ENCODE results near the gene KCNQ5.

KCNQ5 gene

DNA sequence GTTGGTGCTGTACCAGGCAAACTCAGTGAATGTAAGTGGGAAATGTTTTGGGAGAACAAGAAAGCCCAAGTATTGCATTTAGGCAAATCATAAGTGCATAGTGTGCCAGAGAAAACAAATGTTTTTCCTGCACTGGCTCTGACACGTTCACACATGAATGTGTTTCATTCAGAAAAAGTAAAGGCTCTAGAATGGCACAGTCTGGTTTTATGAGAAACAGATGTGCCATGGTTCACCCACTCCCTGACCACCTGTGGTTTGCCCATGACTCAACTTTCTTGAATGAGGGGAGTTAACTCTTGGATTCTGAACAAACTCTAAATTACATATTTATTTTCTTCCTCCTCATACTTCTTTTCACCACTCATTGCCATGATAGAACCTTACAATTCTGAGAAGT is 126.9 kb downstream of the KCNQ5 start:
- FAIRE-seq: no peak

DNA sequence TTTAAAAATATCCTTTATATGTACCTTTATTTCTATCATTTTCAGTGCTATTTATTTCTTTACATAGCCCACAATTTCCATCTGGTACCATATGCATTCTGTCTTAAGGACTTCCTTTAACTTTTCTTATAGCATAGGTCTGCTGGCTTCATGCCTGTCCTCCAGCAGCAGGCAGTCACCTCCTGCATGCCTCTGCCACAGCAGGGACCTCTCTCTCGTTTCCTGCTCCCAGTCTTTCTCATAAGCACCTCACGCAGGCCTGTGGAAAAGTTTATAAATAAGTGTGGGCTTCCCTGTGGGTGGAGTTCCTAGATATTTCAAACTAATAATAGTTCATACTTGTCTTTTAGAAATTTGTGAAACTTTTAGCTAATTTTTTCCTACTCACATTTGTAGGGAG is 133.9 kb downstream of the KCNQ5 start:
- no peak for FAIRE-seq

DNA sequence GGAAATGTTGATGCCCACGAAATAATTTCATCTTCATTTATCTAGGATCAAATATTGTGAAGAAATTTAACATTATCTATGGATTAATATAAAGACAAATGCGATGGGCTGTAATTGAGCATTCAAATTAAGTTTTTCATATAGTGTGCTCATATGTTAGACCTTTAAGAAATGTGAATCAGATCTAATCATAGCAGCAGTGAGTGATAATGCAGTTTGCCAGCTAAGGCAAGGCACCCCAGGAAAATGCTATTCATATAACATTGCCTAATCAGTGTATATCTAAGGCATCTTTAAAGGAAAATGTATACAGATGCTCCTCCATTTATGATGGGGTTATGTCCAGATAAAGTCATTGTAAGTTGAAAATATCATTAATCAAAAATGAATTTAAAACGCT is 135.2 kb downstream of the KCNQ5 start:
- FAIRE-seq: no peak

DNA sequence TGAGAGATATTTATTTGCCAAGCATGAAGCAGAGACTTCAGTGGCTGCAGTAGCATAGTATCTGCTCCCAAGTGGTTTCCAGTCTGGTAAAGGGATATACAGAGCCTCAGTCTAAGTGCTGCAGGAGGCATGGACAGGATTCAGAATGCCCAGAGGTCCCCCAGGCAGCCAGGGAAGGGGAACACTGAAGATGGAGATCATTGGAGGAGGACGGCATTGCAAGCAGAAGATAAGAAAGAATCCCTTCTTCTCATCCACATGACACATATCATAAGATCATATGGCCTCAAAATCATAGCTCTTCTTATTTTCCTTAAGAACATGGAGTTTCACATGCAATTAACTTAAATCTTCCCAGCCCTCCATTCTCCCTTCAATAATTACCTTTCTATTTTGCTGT is 136.1 kb downstream of the KCNQ5 start:
- FAIRE-seq: no peak

DNA sequence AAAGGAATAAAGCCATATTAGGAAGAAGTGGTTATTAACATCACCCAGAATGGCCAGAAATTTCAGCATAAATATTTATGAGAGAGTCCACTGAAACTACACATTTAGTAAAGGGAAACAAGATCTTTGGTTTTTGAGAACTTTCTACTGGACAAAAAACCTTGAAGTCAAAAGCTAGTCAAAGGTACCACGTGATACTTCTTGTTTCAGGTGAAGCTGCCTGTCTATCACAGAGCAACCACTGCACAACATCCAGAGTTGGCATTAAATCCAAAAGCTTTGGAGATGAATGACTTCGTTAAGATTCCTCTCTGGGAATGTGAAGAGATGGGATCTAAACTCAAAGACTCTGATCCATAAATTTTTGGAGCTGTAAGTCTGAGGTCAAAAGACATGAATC is 137.0 kb downstream of the KCNQ5 start:
- FAIRE-seq: no peak

DNA sequence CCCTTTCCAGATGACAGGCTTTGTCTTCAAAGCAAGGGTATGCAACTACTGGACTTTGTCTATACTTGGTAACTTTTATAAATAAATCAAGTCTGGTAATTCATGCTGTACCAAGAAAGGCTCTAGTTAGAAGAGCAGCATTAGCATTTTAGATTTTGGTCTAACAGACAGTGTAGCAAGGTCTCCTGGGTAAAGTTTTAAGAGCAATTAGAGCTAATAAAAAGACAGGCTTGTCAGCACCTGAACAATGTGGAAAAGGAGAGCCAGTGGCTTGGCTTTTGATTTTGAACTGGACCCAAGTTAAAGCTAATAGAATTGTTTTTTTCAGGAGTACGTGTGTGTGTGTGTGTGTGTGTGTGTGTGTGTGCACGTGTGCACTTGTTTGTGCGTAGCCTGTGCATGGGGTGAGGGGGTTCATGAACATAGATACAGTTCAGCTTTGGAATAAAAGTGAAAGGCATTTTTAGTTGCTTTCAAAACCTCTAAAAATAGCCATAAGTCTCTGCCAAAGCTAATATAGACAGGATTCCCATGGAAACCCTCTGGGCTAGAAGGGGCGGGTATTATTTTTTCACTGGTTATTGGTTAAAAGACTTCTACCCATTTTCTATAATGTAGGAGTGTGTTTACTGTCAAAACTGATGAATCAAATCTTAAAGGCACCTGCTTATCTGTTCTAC is 138.4 kb downstream of the KCNQ5 start:
- no peak for FAIRE-seq

DNA sequence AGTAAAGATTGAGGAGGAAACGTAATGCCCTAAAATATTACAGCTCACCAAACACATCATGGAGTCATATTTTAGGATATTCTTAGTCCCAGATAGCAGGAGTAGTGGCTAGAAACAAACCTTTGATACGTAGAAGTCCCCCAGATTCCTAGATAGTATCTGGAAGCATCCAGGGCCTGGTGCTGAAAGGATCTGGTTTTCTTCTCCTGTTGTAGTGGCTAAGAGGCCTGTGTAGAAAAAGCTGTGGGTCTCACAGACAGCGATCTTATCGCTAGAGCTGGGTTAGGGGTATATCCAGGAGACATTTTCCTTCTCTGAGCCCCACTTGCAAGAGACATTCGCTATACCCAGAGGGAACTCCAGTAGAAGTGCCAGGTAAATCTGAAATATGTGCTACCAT is 139.9 kb downstream of the KCNQ5 start:
- FAIRE-seq: no peak

DNA sequence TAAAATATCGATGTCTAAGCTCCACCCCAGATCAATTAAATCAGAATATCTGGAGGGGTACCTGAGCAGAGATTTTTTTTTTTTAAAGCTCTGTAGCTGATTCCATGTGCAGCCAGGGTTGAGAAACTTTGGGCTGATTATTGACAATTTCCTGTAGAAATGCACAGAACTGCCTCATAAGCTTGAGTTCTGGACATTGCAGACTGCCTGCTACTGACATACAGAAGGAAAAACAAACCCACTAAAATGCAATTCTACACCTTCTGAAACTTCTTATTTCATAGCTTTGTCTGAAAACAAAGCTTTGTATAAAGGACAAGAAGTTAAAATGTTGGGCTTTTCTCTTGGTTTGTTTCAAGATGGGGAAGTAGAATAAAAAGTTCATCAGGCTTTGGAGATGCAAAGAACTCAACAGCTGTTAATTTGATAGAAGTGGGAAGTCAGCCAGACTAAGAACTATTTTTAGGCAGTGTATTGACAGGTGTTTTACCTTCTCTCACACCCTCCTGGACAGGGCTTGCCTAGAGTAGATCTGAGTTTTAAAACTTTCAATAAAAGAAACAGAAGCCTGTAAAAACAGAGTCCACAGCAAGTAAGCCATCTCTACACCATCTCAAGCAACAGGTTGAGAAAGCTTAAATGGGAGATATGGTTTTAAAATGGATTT is 147.7 kb downstream of the KCNQ5 start:
- no peak for FAIRE-seq

DNA sequence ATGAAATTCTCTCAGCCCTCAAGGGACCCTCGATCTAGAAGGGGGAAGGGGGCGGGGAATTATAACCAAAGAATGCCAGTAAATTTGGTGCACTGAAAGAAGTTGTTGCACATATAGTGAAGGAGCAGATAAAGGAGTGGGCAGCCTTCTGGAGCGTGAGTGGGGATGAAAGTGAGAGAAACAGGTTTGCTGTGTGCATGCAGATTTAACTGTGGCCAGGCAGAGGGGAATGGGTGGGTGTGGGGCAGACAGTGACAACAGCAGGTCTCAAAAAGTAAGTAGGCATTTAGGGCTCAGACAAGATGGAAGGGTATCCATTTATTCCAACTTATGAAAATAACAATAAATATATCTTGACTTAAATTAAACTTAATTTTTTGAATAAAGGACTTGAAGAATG is 149.1 kb downstream of the KCNQ5 start:
- FAIRE-seq: no peak

DNA sequence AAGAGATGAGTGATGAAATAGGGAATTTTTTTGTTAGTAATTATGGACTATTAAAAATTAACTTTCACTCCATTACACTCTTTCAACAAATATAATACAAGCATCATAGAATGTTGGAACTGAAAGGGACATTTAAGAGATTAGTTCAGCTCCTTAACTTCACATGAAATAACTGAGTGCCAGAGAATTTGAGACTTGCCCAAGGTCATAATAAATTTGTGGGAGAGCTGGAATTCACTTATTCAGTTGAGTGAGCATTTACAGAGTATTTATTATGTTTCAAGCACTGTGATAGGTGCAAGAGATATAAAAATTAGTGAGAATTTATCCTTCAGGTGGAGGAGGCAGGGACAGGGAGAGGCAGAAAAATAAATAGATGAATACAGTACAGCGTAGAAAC is 154.6 kb downstream of the KCNQ5 start:
- no peak for FAIRE-seq

DNA sequence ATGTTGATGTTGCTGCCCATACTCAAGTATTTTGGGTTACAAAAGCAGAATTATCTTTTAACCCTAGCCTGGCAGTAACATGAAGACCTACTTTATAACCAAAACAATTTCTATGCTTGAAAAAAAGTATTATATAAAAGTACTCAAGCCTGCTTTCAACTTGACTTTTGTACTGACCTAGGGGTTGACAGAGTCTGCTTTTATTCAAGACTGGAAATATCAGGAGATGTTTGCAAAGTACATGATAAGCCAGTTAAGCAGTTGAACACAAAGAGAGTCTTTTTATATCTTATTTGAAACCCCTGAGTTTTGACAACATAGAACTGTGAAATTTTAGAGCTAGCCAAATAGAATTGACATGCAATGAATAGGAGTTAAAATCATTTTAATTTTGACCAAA is 159.8 kb downstream of the KCNQ5 start:
- FAIRE-seq: no peak

DNA sequence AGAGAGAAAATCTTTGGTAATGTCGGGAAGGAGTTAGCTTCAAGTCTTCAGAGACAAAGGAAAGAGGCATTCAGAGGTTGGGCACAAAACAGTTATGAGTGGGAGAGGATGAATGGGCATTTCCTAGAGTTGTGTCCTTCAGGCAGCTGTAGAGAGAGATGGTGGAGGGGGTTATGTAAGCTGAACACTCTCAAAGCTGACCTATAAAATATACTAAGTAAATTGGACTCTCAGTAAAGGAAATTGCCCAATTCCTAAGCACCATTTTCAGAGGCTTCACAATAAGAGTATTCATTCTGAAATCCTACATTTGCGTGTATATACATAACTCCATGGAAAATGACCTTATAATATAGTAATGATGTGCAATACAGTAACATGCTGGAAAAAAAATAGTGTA is 161.2 kb downstream of the KCNQ5 start:
- no peak for FAIRE-seq

DNA sequence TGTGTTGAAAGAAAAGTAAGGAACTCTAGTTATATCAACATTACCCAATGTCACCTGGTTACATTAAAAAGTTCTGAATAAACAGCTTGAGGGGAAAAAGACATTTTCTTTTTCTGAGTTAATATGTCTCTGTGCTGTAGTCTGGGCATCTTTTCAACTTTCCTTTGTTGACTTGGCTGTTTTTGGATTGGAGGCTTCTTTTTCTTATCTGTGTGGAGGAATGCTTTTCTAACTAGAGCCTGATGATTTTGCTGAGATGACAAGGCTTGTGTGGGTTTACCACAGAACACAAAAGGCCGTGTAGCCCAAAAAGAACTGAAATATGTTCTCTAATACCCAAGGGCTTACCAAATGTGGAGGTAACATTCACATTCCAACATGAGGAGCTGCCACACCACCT is 161.8 kb downstream of the KCNQ5 start:
- no peak for FAIRE-seq

DNA sequence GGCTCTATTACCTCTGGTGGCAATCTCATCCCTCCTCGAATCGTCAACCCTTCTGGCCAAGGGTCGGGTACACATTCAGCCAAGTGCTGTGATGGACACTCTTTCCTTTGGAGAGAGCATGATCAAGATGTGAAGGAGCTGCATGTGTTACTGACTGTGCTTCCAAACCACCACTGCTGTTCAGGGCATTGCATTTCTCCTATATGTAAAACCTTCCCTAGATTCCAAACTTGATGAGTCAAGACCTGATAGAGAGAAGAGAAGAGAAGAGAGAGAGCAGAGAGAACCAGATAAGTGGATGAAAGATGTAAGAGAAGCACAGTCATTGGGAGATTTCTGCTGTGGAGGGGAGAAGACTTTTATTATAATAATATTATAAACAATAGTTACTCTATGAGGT is 162.2 kb downstream of the KCNQ5 start:
- FAIRE-seq: no peak

DNA sequence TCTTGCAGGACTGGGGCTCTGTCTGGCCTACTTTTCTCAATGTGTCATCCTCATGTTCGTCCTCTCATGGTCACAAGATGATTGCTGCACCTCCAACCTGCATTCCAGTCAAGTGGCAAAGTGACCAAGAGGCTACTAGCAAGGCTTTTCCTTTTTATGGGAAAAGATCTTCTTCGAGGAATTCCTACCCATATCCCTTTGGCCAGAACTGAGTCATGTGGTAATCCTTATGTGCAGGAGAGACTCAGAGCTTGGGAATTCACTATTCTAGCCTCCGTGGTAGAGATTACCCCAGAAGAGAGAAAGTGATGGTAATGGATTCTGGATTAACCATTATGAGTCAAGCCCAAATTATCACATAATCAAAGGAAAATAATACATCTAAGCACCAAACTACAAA is 162.7 kb downstream of the KCNQ5 start:
- FAIRE-seq: no peak

DNA sequence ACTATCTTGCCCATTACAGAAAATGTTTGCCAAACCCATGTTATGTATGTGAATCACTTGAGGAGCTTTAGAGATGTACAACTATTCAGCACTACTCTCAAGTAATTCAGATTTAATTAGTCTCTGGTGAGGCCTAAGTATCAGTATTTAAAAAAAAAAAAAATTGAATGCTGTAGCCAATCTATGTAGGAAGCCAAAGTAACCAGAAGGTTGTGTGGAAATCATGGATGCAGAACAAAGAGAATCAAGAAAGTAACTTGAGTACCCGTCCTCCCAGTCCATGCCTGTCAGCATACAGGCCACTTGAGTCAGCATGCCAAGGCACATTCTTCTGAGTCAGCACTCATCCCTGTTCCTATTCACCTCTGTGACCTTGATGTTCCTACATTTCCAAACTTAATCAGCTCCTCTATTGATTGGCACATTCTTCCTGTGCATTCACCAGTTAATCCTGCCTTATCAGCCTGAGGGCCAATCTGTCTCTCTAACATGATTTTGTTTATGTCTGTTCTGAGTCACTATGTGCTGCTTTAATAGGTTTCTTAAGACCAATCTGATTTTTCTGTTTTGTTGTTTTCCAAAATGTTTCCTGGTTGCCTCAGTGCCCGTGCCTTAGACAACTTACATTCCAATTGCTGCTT is 165.6 kb downstream of the KCNQ5 start:
- no peak for FAIRE-seq

DNA sequence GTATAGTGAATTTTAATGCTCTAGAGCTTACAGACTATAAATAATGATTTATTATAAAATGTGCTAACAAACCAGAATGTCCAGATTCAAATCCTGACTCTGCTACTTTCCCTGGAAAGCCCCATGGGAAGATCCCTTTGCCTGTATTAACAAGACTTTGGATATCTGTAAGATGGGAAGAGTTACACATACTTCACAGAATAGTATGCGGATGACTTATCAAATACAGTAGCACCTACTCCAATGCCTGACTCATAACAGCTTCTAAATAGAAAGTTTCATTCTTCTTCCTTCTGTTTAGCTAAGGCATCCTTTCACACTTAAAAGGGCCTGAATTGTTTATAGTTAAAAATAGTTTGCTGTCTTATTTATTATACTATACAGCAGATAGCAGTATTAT is 166.3 kb downstream of the KCNQ5 start:
- FAIRE-seq: no peak

DNA sequence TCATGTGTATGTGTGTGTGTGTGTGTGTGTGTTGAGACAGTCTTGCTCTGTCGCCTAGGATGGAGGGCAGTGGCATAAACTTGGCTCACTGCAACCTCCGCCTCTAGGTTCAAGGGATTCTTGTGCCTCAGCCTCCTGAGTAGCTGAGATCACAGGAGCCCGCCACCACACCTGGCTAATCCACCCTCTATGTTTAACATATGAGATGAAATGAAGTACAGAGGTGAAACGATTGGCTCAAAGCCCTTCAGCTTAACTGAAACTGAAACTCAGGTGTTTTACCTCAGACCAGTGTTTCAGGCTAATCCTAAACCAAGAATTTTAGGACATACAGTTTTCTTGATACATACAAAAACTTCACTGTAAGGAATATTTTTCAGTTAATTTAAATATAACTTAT is 167.3 kb downstream of the KCNQ5 start:
- no peak for FAIRE-seq

DNA sequence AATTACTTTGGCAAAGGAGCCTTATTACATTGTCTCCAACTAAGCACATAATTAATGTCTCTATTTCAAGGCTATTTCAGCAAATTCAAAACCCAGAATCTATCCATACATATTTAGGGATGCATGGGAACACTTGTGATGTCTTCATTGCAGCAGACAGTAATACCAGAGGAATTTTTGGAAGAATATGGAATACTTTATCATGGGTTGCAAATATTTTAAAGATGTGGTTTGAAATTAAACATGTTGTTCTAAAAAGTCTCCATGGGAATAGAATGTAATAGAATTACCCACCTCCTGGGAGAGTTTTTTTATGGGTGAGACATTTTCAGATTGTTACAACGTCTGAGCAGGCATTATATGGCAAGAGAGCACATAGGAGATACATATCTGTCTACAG is 170.8 kb downstream of the KCNQ5 start:
- no peak for FAIRE-seq

DNA sequence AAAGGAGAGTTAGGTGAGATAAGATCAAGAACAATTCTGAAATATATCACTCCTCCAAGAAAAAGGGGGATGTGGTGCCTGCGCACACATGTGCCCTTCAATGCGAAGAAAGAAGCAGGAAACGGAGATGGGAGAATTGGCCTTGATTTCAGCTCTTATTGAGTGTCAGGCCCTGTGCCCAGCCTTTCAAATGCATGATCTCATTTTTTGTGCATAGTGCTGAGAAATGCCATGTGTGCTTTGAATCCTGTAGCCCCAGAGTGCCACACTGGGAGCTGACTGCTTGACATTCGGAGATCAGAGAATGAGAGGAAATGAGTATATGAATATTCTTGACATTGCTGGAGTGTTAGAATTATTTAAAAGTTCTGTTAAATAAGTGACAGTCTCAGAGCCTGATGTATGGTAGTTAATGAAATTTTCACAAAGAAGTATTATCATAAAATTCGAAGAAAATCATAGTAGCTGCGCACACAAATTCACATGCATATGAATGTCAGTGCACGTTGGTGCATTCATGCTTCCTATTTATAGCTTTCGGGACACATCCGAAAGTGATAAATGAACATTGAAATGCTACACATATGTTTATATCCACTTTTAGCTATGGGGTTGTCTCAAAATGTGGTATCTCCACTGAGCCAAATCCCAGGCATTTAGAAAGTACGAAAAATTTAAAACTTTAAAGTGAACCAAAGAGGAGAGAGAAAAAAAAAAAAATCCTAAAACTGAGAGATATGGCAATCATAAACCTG is 172.0 kb downstream of the KCNQ5 start:
- FAIRE-seq: no peak

DNA sequence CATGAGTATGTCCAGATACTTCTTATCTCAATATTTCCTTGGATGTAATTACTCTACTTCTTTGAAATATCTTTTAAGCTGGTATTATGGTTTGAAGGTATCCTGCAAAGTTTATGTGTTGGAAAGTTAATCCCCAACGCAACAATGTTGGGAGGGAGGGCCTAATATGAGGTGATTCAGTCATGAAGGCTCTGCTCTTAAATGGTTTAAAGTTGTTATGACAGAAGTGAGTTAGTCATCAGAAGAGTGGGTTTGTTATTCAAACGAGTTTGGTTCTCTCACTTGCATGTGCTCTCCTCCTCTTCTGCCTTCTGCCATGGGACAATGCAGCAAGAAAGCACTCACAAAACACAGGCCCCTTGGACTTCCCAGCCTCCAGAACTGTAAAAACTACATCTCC is 176.3 kb downstream of the KCNQ5 start:
- no peak for FAIRE-seq

DNA sequence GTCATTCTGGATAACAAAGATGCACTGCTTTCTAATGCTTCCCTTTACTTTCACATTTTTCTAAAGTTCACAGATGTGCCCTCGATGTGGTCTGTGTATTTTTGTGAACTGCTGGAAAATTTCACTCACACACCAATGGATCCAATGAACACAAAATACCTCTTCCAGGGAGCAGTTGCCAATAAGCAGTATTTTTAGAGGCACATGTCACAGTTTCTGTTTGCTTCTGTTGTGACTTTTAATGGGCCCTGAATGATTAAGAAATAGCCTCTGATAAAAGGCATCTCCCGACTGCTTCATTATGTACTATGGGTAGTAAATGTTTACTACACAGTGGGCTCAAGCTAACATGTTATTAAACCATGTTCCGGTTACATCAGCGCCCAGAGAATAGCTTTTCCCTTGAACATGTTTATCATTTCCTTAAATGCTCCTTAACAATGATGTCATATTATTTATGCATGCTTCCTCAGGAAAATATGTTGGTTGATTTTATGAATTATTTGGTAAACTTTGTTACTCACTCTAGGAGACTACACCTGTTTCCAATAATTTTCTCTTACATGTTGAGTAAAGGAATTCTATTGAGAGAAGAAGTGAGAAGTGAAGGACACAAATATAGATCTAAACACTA is 188.0 kb downstream of the KCNQ5 start:
- FAIRE-seq: no peak

DNA sequence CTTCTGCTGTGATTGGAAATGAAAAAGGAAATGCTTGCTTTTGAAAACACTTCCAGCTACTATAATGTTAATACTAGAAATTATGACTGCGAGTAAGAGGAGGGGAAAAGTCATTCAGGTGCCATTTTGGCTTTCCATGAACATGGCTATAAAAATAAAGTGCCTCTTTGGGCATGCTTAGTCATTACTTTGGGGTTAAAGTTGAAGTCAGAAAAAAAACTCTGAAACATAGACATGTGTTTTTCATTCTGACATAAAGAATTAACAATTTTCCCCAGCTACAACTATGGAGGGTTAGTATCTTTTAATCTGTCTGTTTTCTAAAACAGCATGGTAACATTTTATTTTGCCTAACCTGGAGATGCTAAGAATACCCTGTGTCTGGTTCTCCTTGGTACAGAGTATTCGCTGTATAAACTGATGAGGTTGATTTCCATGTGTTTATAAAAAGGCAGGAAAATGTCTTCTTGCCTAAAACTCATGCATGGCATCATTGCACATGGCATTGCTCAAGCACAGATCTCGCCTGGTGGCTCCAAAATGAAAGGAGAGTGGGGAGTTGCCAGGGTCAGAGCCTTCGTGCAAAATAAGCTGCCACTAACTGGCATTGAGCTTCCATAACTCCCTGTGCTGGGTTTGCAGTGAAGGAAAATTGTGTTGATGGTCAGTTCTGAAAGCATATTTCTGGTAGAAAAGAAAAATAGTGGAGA is 188.9 kb downstream of the KCNQ5 start:
- FAIRE-seq: no peak

All from A204.1 (cell line).